ENCODE data around the gene ANXA10.

The ANXA10 gene

DNA sequence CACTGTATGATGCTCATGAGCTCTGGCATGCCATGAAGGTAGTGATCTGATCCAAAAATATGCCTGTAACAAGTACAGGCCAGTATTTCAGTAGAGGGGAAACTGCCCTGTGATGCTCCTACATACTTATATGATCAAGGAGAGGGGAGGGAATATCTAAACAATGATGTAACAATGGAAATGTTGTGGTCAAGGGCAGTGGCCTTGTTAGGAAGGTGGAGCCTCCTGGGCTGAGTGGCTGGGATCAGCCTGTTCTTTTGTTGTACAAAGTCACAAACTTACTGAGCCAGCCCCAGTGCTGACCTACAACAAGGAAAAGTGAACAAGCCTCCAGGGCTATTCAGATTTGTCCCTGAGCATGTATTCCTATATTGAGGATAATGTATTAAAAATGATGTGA, 70.3 kb downstream of the ANXA10 start:
- H3K4me2 ChIP-seq (ENCODE audit: low read depth, low read length, poor library complexity, severe bottlenecking): no peak overlapping the region
- no peak overlapping the region for H2AFZ ChIP-seq (ENCODE audit: low read length)
- H3K9ac ChIP-seq (ENCODE audit: low read depth, low read length, poor library complexity, severe bottlenecking): no peak overlapping the region
- no peak overlapping the region for H3K4me3 ChIP-seq (ENCODE audit: low read length, poor library complexity, severe bottlenecking)
- no peaks in the 10 kb centered on the region for H3F3A ChIP-seq (ENCODE audit: low read depth)
- no peaks in the 10 kb centered on the region for H3K4me1 ChIP-seq (ENCODE audit: insufficient read depth, low read length, poor library complexity, severe bottlenecking)
- H4K20me1 ChIP-seq (ENCODE audit: insufficient read depth, low read length, poor library complexity, severe bottlenecking): no peaks in the 10 kb centered on the region
- no peaks in the 10 kb centered on the region for H3K36me3 ChIP-seq (ENCODE audit: insufficient read depth, low read length)
- no peak for TF ChIP-seq EZH2phosphoT487 (IDR thresholded peaks at IDR 0.05; ENCODE audit: borderline replicate concordance)
- H3K9me2 ChIP-seq (replicated peaks; ENCODE audit: low read depth, low read length): no peaks in the 10 kb centered on the region
- H3K9me3 ChIP-seq (ENCODE audit: insufficient read depth, low read depth, low read length): 0 out of 2 replicates have a peak, but pooled peaks cover 2% of the 10 kb centered on the region
- H3K79me2 ChIP-seq (ENCODE audit: insufficient read depth, low read length): no peaks in the 10 kb centered on the region
- H3K27me3 ChIP-seq (ENCODE audit: insufficient read depth, low read length, poor library complexity, severe bottlenecking): no peaks in the 10 kb centered on the region

DNA sequence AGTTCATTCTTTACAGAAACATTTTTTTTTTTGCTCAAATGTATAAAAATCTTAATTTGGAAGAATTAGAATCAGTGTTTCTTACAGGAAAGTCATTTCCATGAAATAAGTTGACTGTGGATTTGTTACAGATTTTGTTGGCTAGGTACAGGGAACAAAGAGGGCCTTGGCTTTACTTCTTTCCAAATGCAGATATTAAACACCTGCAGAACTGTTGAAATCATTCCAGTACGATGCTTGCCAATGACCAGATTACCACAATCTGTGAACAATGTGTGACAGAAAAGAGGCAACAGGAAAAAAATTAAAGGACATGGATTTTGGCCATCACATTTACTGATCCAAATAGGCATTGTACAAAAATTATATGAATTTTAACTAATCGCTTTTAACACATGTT, 70.8 kb downstream of the ANXA10 start:
- Histone ChIP-seq H3K36me3 (ENCODE audit: insufficient read depth, low read length) (no peaks in the 10 kb centered on the region), H3K9me3 (ENCODE audit: insufficient read depth, low read depth, low read length) (0 out of 2 replicates have a peak, but pooled peaks cover 2% of the 10 kb centered on the region), H3F3A (ENCODE audit: low read depth) (no peaks in the 10 kb centered on the region), H3K79me2 (ENCODE audit: insufficient read depth, low read length) (no peaks in the 10 kb centered on the region), H3K4me2 (ENCODE audit: low read depth, low read length, poor library complexity, severe bottlenecking) (no peak overlapping the region), H4K20me1 (ENCODE audit: insufficient read depth, low read length, poor library complexity, severe bottlenecking) (no peaks in the 10 kb centered on the region), H3K9ac (ENCODE audit: low read depth, low read length, poor library complexity, severe bottlenecking) (no peak overlapping the region), H3K9me2 (replicated peaks; ENCODE audit: low read depth, low read length) (no peaks in the 10 kb centered on the region), H2AFZ (ENCODE audit: low read length) (no peak overlapping the region), H3K4me1 (ENCODE audit: insufficient read depth, low read length, poor library complexity, severe bottlenecking) (no peaks in the 10 kb centered on the region), H3K27me3 (ENCODE audit: insufficient read depth, low read length, poor library complexity, severe bottlenecking) (no peaks in the 10 kb centered on the region), H3K4me3 (ENCODE audit: low read length, poor library complexity, severe bottlenecking) (no peak overlapping the region)
- TF ChIP-seq, protein P1, sequence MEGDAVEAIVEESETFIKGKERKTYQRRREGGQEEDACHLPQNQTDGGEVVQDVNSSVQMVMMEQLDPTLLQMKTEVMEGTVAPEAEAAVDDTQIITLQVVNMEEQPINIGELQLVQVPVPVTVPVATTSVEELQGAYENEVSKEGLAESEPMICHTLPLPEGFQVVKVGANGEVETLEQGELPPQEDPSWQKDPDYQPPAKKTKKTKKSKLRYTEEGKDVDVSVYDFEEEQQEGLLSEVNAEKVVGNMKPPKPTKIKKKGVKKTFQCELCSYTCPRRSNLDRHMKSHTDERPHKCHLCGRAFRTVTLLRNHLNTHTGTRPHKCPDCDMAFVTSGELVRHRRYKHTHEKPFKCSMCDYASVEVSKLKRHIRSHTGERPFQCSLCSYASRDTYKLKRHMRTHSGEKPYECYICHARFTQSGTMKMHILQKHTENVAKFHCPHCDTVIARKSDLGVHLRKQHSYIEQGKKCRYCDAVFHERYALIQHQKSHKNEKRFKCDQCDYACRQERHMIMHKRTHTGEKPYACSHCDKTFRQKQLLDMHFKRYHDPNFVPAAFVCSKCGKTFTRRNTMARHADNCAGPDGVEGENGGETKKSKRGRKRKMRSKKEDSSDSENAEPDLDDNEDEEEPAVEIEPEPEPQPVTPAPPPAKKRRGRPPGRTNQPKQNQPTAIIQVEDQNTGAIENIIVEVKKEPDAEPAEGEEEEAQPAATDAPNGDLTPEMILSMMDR (conservative IDR thresholded peaks at IDR 0.05; ENCODE audit: low read length): no peak
- TF ChIP-seq EZH2phosphoT487 (IDR thresholded peaks at IDR 0.05; ENCODE audit: borderline replicate concordance): no peak

DNA sequence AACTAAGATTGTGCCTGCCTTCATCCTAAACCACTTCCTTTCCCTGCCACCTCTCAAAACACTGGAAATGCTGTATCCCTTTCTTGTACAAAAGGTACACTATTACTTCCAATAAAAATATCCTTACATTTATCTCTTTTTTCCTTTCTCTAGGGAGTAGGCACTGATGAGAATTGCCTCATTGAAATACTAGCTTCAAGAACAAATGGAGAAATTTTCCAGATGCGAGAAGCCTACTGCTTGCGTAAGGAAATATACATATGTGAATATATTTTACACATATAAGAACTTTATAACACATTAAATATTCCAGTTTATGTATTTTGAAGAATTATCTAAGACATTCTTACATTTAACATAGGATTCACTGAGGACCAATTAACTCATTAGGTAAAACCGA, 71.7 kb downstream of the ANXA10 start:
- no peak for TF ChIP-seq EZH2phosphoT487 (IDR thresholded peaks at IDR 0.05; ENCODE audit: borderline replicate concordance)
- TF ChIP-seq, protein P1 (conservative IDR thresholded peaks at IDR 0.05; ENCODE audit: low read length): no peak
- no peaks in the 10 kb centered on the region for H3K4me1 ChIP-seq (ENCODE audit: insufficient read depth, low read length, poor library complexity, severe bottlenecking)
- H3K79me2 ChIP-seq (ENCODE audit: insufficient read depth, low read length): no peaks in the 10 kb centered on the region

DNA sequence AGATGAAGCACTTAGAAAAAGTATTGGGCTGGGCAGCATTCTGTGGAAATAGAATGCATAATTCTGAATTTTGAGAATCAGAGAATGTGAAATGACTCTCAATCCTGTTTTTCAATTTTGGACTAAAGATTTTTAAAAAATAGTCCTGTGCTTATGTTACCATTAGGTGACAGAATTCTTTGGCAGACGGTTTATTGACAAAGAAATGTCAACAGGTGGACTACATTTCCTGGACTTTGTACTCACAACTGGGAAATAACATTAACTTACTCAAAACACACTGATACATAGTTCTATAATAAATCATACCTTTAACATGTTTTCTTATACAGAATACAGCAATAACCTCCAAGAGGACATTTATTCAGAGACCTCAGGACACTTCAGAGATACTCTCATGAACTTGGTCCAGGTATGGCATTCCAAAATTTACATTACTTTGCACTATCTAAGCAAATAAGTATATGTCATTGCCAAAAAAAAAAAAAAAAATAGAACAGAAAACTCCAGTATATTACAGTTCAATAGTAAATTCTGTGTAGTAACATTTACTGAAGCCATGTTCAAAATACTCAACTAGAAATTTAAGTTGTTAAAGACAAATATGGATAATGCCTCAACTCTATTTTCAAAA, 72.7 kb downstream of the ANXA10 start:
- Histone ChIP-seq H2AFZ (ENCODE audit: low read length) (no peak overlapping the region), H3K9ac (ENCODE audit: low read depth, low read length, poor library complexity, severe bottlenecking) (no peak overlapping the region), H3K9me3 (ENCODE audit: insufficient read depth, low read depth, low read length) (0 out of 2 replicates have a peak, but pooled peaks cover 2% of the 10 kb centered on the region), H3K27me3 (ENCODE audit: insufficient read depth, low read length, poor library complexity, severe bottlenecking) (no peaks in the 10 kb centered on the region), H3K4me2 (ENCODE audit: low read depth, low read length, poor library complexity, severe bottlenecking) (no peak overlapping the region), H3K4me1 (ENCODE audit: insufficient read depth, low read length, poor library complexity, severe bottlenecking) (no peaks in the 10 kb centered on the region), H3K79me2 (ENCODE audit: insufficient read depth, low read length) (no peaks in the 10 kb centered on the region), H3F3A (ENCODE audit: low read depth) (no peaks in the 10 kb centered on the region), H4K20me1 (ENCODE audit: insufficient read depth, low read length, poor library complexity, severe bottlenecking) (no peaks in the 10 kb centered on the region), H3K9me2 (replicated peaks; ENCODE audit: low read depth, low read length) (no peaks in the 10 kb centered on the region), H3K4me3 (ENCODE audit: low read length, poor library complexity, severe bottlenecking) (no peak overlapping the region), H3K36me3 (ENCODE audit: insufficient read depth, low read length) (no peaks in the 10 kb centered on the region)
- TF ChIP-seq, protein P1 (conservative IDR thresholded peaks at IDR 0.05; ENCODE audit: low read length): no peak
- TF ChIP-seq EZH2phosphoT487 (IDR thresholded peaks at IDR 0.05; ENCODE audit: borderline replicate concordance): no peak

More for the DNA sequence above, 71.7 kb downstream of the ANXA10 start:
- H3K27me3 ChIP-seq (ENCODE audit: insufficient read depth, low read length, poor library complexity, severe bottlenecking): no peaks in the 10 kb centered on the region
- H4K20me1 ChIP-seq (ENCODE audit: insufficient read depth, low read length, poor library complexity, severe bottlenecking): no peaks in the 10 kb centered on the region
- 0 out of 2 replicates have a peak, but pooled peaks cover 2% of the 10 kb centered on the region for H3K9me3 ChIP-seq (ENCODE audit: insufficient read depth, low read depth, low read length)
- H2AFZ ChIP-seq (ENCODE audit: low read length): no peak overlapping the region
- H3F3A ChIP-seq (ENCODE audit: low read depth): no peaks in the 10 kb centered on the region
- no peak overlapping the region for H3K4me3 ChIP-seq (ENCODE audit: low read length, poor library complexity, severe bottlenecking)
- no peaks in the 10 kb centered on the region for H3K9me2 ChIP-seq (replicated peaks; ENCODE audit: low read depth, low read length)
- no peaks in the 10 kb centered on the region for H3K36me3 ChIP-seq (ENCODE audit: insufficient read depth, low read length)
- H3K4me2 ChIP-seq (ENCODE audit: low read depth, low read length, poor library complexity, severe bottlenecking): no peak overlapping the region
- no peak overlapping the region for H3K9ac ChIP-seq (ENCODE audit: low read depth, low read length, poor library complexity, severe bottlenecking)

Measured in Loucy (cell line).